SK-N-SH treated with all-trans-retinoic acid at 6 μM for 48 hours (cell line): Measurements from ENCODE around the gene CTNNA3.

Experiments used
- ATAC-seq: fragments of 200-7000 bp; cut with Tn5 transposase; 3 replicates; pipeline ENCODE4 v1.9.1; 2020; ENCODE audit warnings: mild to moderate bottlenecking, moderate library complexity
- ARNTL ChIP-seq: fragments of 450-650 bp; formaldehyde crosslinking; IDR thresholded peaks from 2 replicates; pipeline ENCODE4 v1.5.0; 2020; ENCODE audit warnings: low read depth, mild to moderate bottlenecking, moderate library complexity, borderline replicate concordance
- BACH2 ChIP-seq: fragments of 250-450 bp; sonication (Bioruptor Pico); IDR thresholded peaks from 2 replicates; pipeline ENCODE4 v1.9.0; 2021; ENCODE audit warnings: mild to moderate bottlenecking, borderline replicate concordance
- CREB5 ChIP-seq: fragments of 250-450 bp; sonication (Bioruptor Pico); IDR thresholded peaks from 2 replicates; pipeline ENCODE4 v1.5.1; 2020; ENCODE audit warnings: low read depth, mild to moderate bottlenecking, moderate library complexity
- CSRNP3 ChIP-seq: fragments of 250-450 bp; sonication (Bioruptor Pico); IDR thresholded peaks from 2 replicates; pipeline ENCODE4 v1.5.1; 2021; ENCODE audit warnings: mild to moderate bottlenecking, moderate library complexity
- ESRRG ChIP-seq: fragments of 250-450 bp; sonication (Bioruptor Pico); IDR thresholded peaks from 2 replicates; pipeline ENCODE4 v1.6.1; 2021; ENCODE audit warnings: mild to moderate bottlenecking
- GLIS3 ChIP-seq: fragments of 250-450 bp; sonication (Bioruptor Pico); IDR thresholded peaks from 2 replicates; pipeline ENCODE4 v1.5.0; 2020; ENCODE audit warnings: mild to moderate bottlenecking, moderate library complexity
- ISL1 ChIP-seq: fragments of 250-450 bp; sonication (Bioruptor Pico); IDR thresholded peaks from 2 replicates; pipeline ENCODE4 v2.1.2; 2022; ENCODE audit warnings: mild to moderate bottlenecking, moderate library complexity
- OSR1 ChIP-seq: fragments of 250-450 bp; sonication (Bioruptor Pico); IDR thresholded peaks from 2 replicates; pipeline ENCODE4 v1.8.0; 2022; ENCODE audit warnings: moderate library complexity, mild to moderate bottlenecking, inconsistent platforms
- PATZ1 ChIP-seq: fragments of 250-450 bp; sonication (Bioruptor Pico); IDR thresholded peaks from 2 replicates; pipeline ENCODE4 v1.8.0; 2020; ENCODE audit warnings: mild to moderate bottlenecking, moderate library complexity, borderline replicate concordance
- PPARA ChIP-seq: fragments of 250-450 bp; sonication (Bioruptor Pico); IDR thresholded peaks from 2 replicates; pipeline ENCODE4 v1.5.0; 2020; ENCODE audit warnings: mild to moderate bottlenecking, borderline replicate concordance
- SNAI2 ChIP-seq: fragments of 250-450 bp; sonication (Bioruptor Pico); IDR thresholded peaks from 2 replicates; pipeline ENCODE4 v1.5.0; 2020; ENCODE audit warnings: mild to moderate bottlenecking, moderate library complexity
- TCF4 ChIP-seq: fragments of 250-450 bp; sonication (Bioruptor Pico); IDR thresholded peaks from 2 replicates; pipeline ENCODE4 v1.8.0; 2021; ENCODE audit warnings: mild to moderate bottlenecking, moderate library complexity, borderline replicate concordance
- TOX ChIP-seq: fragments of 250-450 bp; sonication (Bioruptor Pico); IDR thresholded peaks from 2 replicates; pipeline ENCODE4 v1.8.0; 2021; ENCODE audit warnings: mild to moderate bottlenecking, moderate library complexity, borderline replicate concordance
- TSHZ2 ChIP-seq: fragments of 250-450 bp; sonication (Bioruptor Pico); IDR thresholded peaks from 2 replicates; pipeline ENCODE4 v1.5.0; 2020; ENCODE audit warnings: mild to moderate bottlenecking, moderate library complexity
- ZC3H10 ChIP-seq: fragments of 250-450 bp; sonication (Bioruptor Pico); IDR thresholded peaks from 2 replicates; pipeline ENCODE4 v1.5.1; 2021; ENCODE audit warnings: mild to moderate bottlenecking, moderate library complexity
- ZFP3 ChIP-seq: fragments of 250-450 bp; sonication (Bioruptor Pico); IDR thresholded peaks from 2 replicates; pipeline ENCODE4 v1.5.0; 2020; ENCODE audit warnings: mild to moderate bottlenecking, moderate library complexity
- ZFP30 ChIP-seq: fragments of 450-650 bp; formaldehyde crosslinking; IDR thresholded peaks from 2 replicates; pipeline ENCODE4 v1.5.0; 2022; ENCODE audit warnings: mild to moderate bottlenecking, moderate library complexity
- ZNF565 ChIP-seq: fragments of 450-650 bp; formaldehyde crosslinking; conservative IDR thresholded peaks from 2 replicates; pipeline ENCODE4 v1.5.0; 2020; ENCODE audit warnings: low read depth, mild to moderate bottlenecking, moderate library complexity
- ZNF70 ChIP-seq: fragments of 450-650 bp; formaldehyde crosslinking; IDR thresholded peaks from 2 replicates; pipeline ENCODE4 v1.5.0; 2020; ENCODE audit warnings: mild to moderate bottlenecking, moderate library complexity
- ZNF8 ChIP-seq: fragments of 450-650 bp; formaldehyde crosslinking; IDR thresholded peaks from 2 replicates; pipeline ENCODE4 v1.5.0; 2020; ENCODE audit warnings: mild to moderate bottlenecking, moderate library complexity

CTNNA3 gene

GRCh38 chr10:66265398-66265797, 1430.6 kb downstream of the CTNNA3 start:
- no peak for ATAC-seq
- TF ChIP-seq CREB5 (CRISPR knock-in tag) (no peak), SNAI2 (CRISPR knock-in tag) (no peak), ZNF8 (CRISPR knock-in tag) (no peak), TOX (CRISPR knock-in tag) (no peak), ZFP30 (CRISPR knock-in tag) (no peak), ZC3H10 (CRISPR knock-in tag) (no peak), ZFP3 (CRISPR knock-in tag) (no peak)

GRCh38 chr10:66259836-66260235, 1436.2 kb downstream of the CTNNA3 start:
- no peak for ATAC-seq
- TF ChIP-seq CSRNP3 (CRISPR knock-in tag) (no peak), BACH2 (CRISPR knock-in tag) (no peak), ZC3H10 (CRISPR knock-in tag) (no peak), ZNF70 (CRISPR knock-in tag) (no peak), PPARA (CRISPR knock-in tag) (no peak), ESRRG (CRISPR knock-in tag) (no peak), OSR1 (CRISPR knock-in tag) (no peak), TSHZ2 (CRISPR knock-in tag) (no peak), ZFP3 (CRISPR knock-in tag) (no peak)

- TF ChIP-seq ZFP30 (CRISPR knock-in tag) = no peak
- TF ChIP-seq ARNTL (CRISPR knock-in tag) = no peak
- no peak for TF ChIP-seq ZNF565
- TF ChIP-seq TOX (CRISPR knock-in tag) = no peak
- TF ChIP-seq ZNF8 (CRISPR knock-in tag) = no peak
- TF ChIP-seq CREB5 (CRISPR knock-in tag) = no peak
- TF ChIP-seq BACH2 (CRISPR knock-in tag) = no peak
- no peak for TF ChIP-seq ZNF70 (CRISPR knock-in tag)
- no peak for TF ChIP-seq PATZ1 (CRISPR knock-in tag)
- no peak for TF ChIP-seq ZC3H10 (CRISPR knock-in tag)
- TF ChIP-seq OSR1 (CRISPR knock-in tag) = no peak
- ATAC-seq = no peak
Measured at GRCh38 chr10:66258693-66259092, 1437.3 kb downstream of the CTNNA3 start.

- no peak for ATAC-seq
- no peak for TF ChIP-seq ZNF70 (CRISPR knock-in tag)
- no peak for TF ChIP-seq ZFP30 (CRISPR knock-in tag)
- no peak for TF ChIP-seq CSRNP3 (CRISPR knock-in tag)
- no peak for TF ChIP-seq TCF4
- no peak for TF ChIP-seq PATZ1 (CRISPR knock-in tag)
- no peak for TF ChIP-seq CREB5 (CRISPR knock-in tag)
- no peak for TF ChIP-seq GLIS3 (CRISPR knock-in tag)
- no peak for TF ChIP-seq ISL1 (CRISPR knock-in tag)
- no peak for TF ChIP-seq ZC3H10 (CRISPR knock-in tag)
- no peak for TF ChIP-seq ZNF8 (CRISPR knock-in tag)
Measured at GRCh38 chr10:66257801-66258200, 1438.2 kb downstream of the CTNNA3 start.
